Stimulated activated naive CD8-positive, alpha-beta T cell treated with anti-CD3 and anti-CD28 coated beads, Interleukin-15, Interleukin-2, amounts not matched to agents 100 ng/mL and 50 ng/mL, for 24 hours (primary cell): ENCODE data around the gene LUZP1.

Source experiments
- H3K27ac Mint-ChIP-seq: one replicate; pipeline ENCODE4 v1.8.0; 2021; ENCODE audit warnings: mild to moderate bottlenecking, mixed read lengths
- H3K27me3 Mint-ChIP-seq: one replicate; pipeline ENCODE4 v1.8.0; 2021; ENCODE audit warnings: mixed read lengths
- H3K36me3 Mint-ChIP-seq: one replicate; pipeline ENCODE4 v1.8.0; 2021; ENCODE audit warnings: low read depth, mixed read lengths
- H3K4me1 Mint-ChIP-seq: one replicate; pipeline ENCODE4 v1.8.0; 2021; ENCODE audit warnings: low read depth, mixed read lengths
- H3K4me3 Mint-ChIP-seq: one replicate; pipeline ENCODE4 v1.8.0; 2021; ENCODE audit warnings: mild to moderate bottlenecking, mixed read lengths
- H3K9me3 Mint-ChIP-seq: one replicate; pipeline ENCODE4 v1.8.0; 2021; ENCODE audit warnings: mixed read lengths

Gene LUZP1

DNA sequence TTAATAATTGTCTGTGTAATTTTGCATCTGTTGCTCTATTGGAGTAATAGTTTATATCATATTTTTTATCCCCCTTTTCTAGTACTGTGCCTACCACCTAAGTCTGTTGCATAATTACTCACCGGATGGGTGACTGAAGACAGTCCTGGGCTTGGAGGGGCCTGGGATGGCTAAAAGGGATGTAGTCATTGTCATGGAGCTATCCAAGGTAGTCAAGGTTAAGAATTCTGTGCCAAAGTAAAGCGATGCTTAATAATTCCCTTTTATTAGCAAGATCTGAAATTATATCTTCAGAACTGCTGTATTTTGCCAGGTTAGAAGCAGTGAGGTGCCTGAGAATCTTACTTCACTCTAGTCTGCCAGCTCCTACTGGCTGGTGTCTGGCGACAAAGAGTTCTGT is 87.8 kb downstream of the LUZP1 start:
- Mint-ChIP-seq H3K27me3 (no peaks in the 10 kb centered on the region), H3K36me3 (peaks cover 87% of the 10 kb centered on the region), H3K27ac (no peak overlapping the region), H3K4me1 (no peaks in the 10 kb centered on the region), H3K4me3 (no peak overlapping the region), H3K9me3 (no peaks in the 10 kb centered on the region)

DNA sequence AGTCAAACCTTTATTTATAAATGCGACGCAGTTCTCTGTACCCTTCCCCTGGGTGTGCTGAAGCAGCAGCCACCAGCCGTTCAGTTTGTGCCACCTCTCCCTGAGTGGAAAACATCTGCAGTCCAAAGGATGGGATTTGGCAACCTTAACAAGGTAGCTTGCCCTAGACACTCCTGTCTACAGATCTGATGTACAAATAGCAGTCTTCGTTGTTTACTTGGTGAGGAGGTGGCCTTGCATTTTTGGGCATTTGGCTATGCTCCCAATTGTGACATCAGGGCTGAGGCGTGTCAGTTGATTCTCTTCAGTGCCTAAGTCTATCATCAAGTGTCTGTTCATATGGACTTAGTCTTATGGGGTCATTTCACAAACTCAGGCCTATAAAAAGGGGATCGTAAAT is 89.6 kb downstream of the LUZP1 start:
- Mint-ChIP-seq H3K4me1 (no peaks in the 10 kb centered on the region), H3K36me3 (peaks cover 83% of the 10 kb centered on the region), H3K27ac (no peak overlapping the region), H3K27me3 (no peaks in the 10 kb centered on the region), H3K9me3 (no peaks in the 10 kb centered on the region), H3K4me3 (no peak overlapping the region)

DNA sequence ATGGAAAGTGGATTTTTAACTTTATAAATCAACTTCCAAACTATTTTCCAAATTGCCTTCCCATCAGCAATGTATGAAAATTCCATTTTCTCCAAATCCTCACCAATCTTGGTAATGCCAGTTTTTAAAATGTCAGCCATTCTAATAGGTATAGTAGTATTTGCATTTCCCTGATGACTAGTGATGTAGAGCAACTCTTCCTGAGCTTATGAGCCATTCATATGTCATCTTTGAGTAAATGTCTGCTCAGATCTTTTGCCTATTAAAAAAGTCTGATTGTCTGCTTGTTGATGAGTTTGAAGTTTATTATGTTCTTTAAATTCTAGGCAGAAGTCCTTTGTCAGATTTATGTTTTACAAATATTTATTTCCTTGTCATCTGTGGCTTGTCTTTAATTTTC is 94.6 kb downstream of the LUZP1 start:
- Mint-ChIP-seq H3K9me3 (no peaks in the 10 kb centered on the region), H3K36me3 (peaks cover 74% of the 10 kb centered on the region), H3K4me3 (no peak overlapping the region), H3K27ac (no peak overlapping the region), H3K4me1 (no peaks in the 10 kb centered on the region), H3K27me3 (no peaks in the 10 kb centered on the region)

GRCh38 chr1:23069675-23070074 is 99.0 kb downstream of the LUZP1 start:
- H3K27me3 Mint-ChIP-seq, result no peaks in the 10 kb centered on the region
- H3K36me3 Mint-ChIP-seq, result peaks cover 75% of the 10 kb centered on the region
- H3K9me3 Mint-ChIP-seq, result no peaks in the 10 kb centered on the region
- peaks cover 7% of the 10 kb centered on the region for H3K4me1 Mint-ChIP-seq
- no peak overlapping the region for H3K4me3 Mint-ChIP-seq
- no peak overlapping the region for H3K27ac Mint-ChIP-seq

DNA sequence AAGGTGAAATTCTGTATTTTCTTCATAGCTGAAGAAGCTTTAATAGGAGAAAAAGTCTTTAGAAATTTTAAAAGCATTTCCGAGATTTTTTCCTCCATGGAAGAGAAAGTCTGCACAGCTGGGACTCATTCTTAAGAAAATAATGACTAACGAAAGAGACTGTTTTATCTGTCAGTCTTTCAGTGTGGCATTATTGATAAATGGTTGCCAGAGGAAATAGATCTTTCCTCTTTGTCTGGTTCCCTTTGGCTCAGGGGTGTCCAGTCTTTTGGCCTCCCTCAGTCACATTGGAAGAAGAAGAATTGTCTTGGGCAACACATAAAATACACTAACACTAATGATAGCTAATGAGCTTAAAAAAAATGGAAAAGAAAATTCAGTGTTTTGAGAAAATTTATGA is 99.5 kb downstream of the LUZP1 start:
- Mint-ChIP-seq H3K4me1 (peaks cover 7% of the 10 kb centered on the region), H3K4me3 (no peak overlapping the region), H3K27me3 (no peaks in the 10 kb centered on the region), H3K27ac (no peak overlapping the region), H3K9me3 (no peaks in the 10 kb centered on the region), H3K36me3 (peaks cover 75% of the 10 kb centered on the region)

GRCh38 chr1:23066075-23066474 is 102.6 kb downstream of the LUZP1 start:
- no peak overlapping the region for H3K4me3 Mint-ChIP-seq
- no peaks in the 10 kb centered on the region for H3K27me3 Mint-ChIP-seq
- H3K4me1 Mint-ChIP-seq, result peaks cover 7% of the 10 kb centered on the region
- no peak overlapping the region for H3K27ac Mint-ChIP-seq
- H3K9me3 Mint-ChIP-seq, result no peaks in the 10 kb centered on the region
- H3K36me3 Mint-ChIP-seq, result peaks cover 78% of the 10 kb centered on the region

- H3K4me1 Mint-ChIP-seq, result peaks cover 7% of the 10 kb centered on the region
- H3K9me3 Mint-ChIP-seq, result no peaks in the 10 kb centered on the region
- H3K4me3 Mint-ChIP-seq, result no peak overlapping the region
- peaks cover 81% of the 10 kb centered on the region for H3K36me3 Mint-ChIP-seq
- no peak overlapping the region for H3K27ac Mint-ChIP-seq
- no peaks in the 10 kb centered on the region for H3K27me3 Mint-ChIP-seq
These were observed 103.3 kb downstream of the LUZP1 start for GRCh38 chr1:23065385-23065784.

- Mint-ChIP-seq H3K4me3 (no peak overlapping the region), H3K27me3 (no peaks in the 10 kb centered on the region), H3K27ac (no peak overlapping the region), H3K4me1 (no peaks in the 10 kb centered on the region), H3K9me3 (no peaks in the 10 kb centered on the region), H3K36me3 (peaks cover 80% of the 10 kb centered on the region)
These were observed 106.4 kb downstream of the LUZP1 start for GRCh38 chr1:23062271-23062670.

DNA sequence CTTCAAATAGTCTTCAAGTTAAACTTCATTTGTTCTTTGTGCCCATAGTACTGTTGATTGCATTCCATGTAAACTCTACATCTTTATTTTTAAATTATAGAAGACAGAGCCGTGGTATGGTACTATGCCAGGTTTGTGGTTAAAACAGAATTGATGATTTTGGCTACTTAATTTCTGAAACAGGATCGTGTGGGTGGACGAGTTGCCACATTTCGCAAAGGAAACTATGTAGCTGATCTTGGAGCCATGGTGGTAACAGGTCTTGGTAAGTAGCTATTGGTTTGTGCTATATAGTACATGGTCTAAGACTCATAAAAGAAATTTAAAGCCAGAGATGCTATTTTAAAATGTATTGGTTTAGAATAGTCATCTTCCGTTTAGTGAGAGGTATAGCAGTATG is 111.4 kb downstream of the LUZP1 start:
- no peak overlapping the region for H3K27ac Mint-ChIP-seq
- H3K4me3 Mint-ChIP-seq, result no peak overlapping the region
- no peaks in the 10 kb centered on the region for H3K27me3 Mint-ChIP-seq
- peaks cover 71% of the 10 kb centered on the region for H3K36me3 Mint-ChIP-seq
- no peaks in the 10 kb centered on the region for H3K9me3 Mint-ChIP-seq
- H3K4me1 Mint-ChIP-seq, result no peaks in the 10 kb centered on the region

DNA sequence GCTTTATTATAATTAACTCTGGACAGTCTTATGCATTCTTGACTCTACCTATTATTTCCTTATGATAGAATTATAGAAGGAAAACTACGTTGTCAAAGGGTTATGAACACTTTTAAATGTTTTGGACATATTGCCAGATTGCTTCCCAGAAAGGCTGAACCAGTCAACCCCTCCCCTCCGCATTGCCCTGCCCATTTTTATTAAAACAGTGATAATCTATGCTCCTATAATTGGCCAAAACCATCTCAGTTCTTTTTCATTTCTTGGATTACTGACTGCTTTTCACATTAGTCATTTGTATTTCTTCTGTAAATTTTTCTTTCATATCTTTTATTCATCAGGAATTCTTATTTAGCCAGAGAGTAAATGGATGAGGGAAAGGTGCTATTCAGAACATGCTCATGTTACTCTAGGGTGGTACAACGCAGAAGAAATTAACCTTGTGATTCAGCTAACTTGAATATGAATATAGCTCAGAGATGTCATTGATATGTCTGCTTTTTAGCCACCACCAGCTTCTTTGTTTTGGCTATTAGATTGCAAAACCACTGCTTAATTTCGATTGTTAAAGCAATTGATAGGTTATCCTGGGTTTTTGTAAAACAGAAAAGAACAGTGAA is 117.3 kb downstream of the LUZP1 start:
- Mint-ChIP-seq H3K4me1 (peaks cover 2% of the 10 kb centered on the region), H3K36me3 (peaks cover 37% of the 10 kb centered on the region), H3K27ac (no peak overlapping the region), H3K27me3 (no peaks in the 10 kb centered on the region), H3K4me3 (no peak overlapping the region), H3K9me3 (no peaks in the 10 kb centered on the region)

GRCh38 chr1:23050201-23050600 is 118.5 kb downstream of the LUZP1 start:
- no peak overlapping the region for H3K27ac Mint-ChIP-seq
- no peak overlapping the region for H3K4me3 Mint-ChIP-seq
- H3K36me3 Mint-ChIP-seq, result peaks cover 33% of the 10 kb centered on the region
- H3K9me3 Mint-ChIP-seq, result no peaks in the 10 kb centered on the region
- H3K27me3 Mint-ChIP-seq, result no peaks in the 10 kb centered on the region
- H3K4me1 Mint-ChIP-seq, result peaks cover 14% of the 10 kb centered on the region

- peaks cover 37% of the 10 kb centered on the region for H3K4me1 Mint-ChIP-seq
- H3K9me3 Mint-ChIP-seq, result no peaks in the 10 kb centered on the region
These were observed 124.6 kb downstream of the LUZP1 start for GRCh38 chr1:23044035-23044434.

GRCh38 chr1:23040509-23040908 is 128.1 kb downstream of the LUZP1 start:
- Mint-ChIP-seq H3K36me3 (peaks cover 27% of the 10 kb centered on the region), H3K4me3 (no peak overlapping the region), H3K9me3 (no peaks in the 10 kb centered on the region), H3K27ac (no peak overlapping the region), H3K4me1 (peaks cover 31% of the 10 kb centered on the region), H3K27me3 (no peaks in the 10 kb centered on the region)

More at GRCh38 chr1:23044035-23044434, 124.6 kb downstream of the LUZP1 start:
- H3K27ac Mint-ChIP-seq, result no peak overlapping the region
- H3K36me3 Mint-ChIP-seq, result peaks cover 32% of the 10 kb centered on the region
- no peak overlapping the region for H3K4me3 Mint-ChIP-seq
- no peaks in the 10 kb centered on the region for H3K27me3 Mint-ChIP-seq

DNA sequence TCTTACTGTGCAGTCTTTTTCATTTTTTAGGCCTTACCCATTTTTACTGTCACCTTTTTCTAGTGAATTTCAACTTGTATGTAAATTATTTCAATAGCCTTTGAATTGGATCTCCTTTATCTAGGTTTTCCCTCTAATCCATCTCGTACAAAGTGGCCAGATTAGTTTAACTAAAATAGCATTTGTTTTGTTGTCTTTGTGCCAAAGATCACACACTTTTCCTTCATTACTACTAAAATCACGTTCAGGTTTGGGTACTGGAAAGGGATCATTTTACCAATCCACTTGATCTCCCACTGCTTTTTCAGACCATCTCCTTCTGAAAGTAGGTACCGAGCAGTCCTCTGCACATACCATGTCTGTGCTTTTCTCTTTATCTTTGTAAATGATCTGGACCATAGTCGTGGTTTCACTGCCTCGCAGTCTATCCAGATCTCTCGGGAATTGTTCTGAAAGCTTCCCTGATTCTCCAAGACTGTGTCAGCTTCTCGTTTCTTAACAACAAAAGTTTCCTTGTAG is 129.3 kb downstream of the LUZP1 start:
- peaks cover 23% of the 10 kb centered on the region for H3K4me1 Mint-ChIP-seq
- no peaks in the 10 kb centered on the region for H3K27me3 Mint-ChIP-seq
- H3K9me3 Mint-ChIP-seq, result no peaks in the 10 kb centered on the region
- no peak overlapping the region for H3K27ac Mint-ChIP-seq
- H3K4me3 Mint-ChIP-seq, result no peak overlapping the region
- H3K36me3 Mint-ChIP-seq, result peaks cover 19% of the 10 kb centered on the region

DNA sequence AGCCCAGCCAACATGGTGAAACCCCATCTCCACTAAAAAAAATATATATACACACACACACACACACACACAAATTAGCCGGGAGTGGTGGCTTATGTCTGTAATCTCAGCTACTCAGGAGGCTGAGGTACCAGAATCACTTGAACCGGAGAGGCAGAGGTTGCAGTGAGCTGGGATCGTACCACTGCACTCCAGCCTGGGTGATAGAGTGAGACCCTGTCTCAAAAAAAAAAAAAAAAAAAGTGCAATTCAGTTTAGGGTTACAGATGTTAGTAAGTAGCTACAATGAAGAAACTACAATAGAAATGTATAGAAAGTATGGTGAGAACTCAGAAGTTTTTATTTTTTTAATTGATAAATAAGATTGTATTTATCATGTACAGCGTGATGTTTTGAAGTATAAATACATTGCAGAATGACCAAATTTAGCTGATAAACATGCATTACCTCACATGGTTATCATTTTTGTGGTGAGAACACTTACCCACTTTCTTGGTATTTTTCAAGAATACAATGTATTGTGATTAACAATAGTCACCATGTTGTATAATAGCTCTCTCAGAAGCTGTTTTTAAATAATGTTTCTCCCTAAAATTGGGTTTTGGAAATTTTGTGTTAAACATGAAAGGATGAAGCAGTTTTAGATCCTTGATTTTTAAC is 131.4 kb downstream of the LUZP1 start:
- Mint-ChIP-seq H3K4me1 (peaks cover 22% of the 10 kb centered on the region), H3K4me3 (no peak overlapping the region), H3K27me3 (no peaks in the 10 kb centered on the region), H3K9me3 (no peaks in the 10 kb centered on the region), H3K36me3 (peaks cover 26% of the 10 kb centered on the region), H3K27ac (no peak overlapping the region)
